Trophoblast cell (in vitro differentiated cells and primary cell): ENCODE measurements around the gene RNU7-1.

Source experiments
- DNase-seq, 2 donors: peaks; one replicate each; pipeline ENCODE4 v3.0.0-alpha.2; 2016
- H2AFZ ChIP-seq: 2 replicates; pipeline ENCODE4 v1.6.1; 2013; ENCODE audit warnings: low read length, moderate library complexity, mild to moderate bottlenecking; ENCODE audit not compliant: insufficient read depth, poor library complexity
- H2AK5ac ChIP-seq: 2 replicates; pipeline ENCODE4 v1.6.1; 2013; ENCODE audit warnings: mild to moderate bottlenecking, low read length
- H2BK120ac ChIP-seq: 2 replicates; pipeline ENCODE4 v1.6.1; 2013; ENCODE audit warnings: low read length, mild to moderate bottlenecking, moderate library complexity; ENCODE audit not compliant: insufficient read depth, poor library complexity
- H2BK12ac ChIP-seq: 2 replicates; pipeline ENCODE4 v1.6.1; 2013; ENCODE audit warnings: mild to moderate bottlenecking, low read length, moderate library complexity
- H2BK5ac ChIP-seq: 2 replicates; pipeline ENCODE4 v1.6.1; 2013; ENCODE audit warnings: low read length, low read depth, moderate library complexity, mild to moderate bottlenecking; ENCODE audit not compliant: poor library complexity
- H3K14ac ChIP-seq: 2 replicates; pipeline ENCODE4 v1.6.1; 2013; ENCODE audit warnings: mild to moderate bottlenecking, low read length
- H3K18ac ChIP-seq: 2 replicates; pipeline ENCODE4 v1.6.1; 2013; ENCODE audit warnings: mild to moderate bottlenecking, low read length
- H3K23ac ChIP-seq: 2 replicates; pipeline ENCODE4 v1.6.1; 2013; ENCODE audit warnings: low read length
- H3K27ac ChIP-seq: 2 replicates; pipeline ENCODE4 v1.5.1; 2013; ENCODE audit warnings: low read depth, mild to moderate bottlenecking, inconsistent platforms, low read length, moderate library complexity
- H3K27me3 ChIP-seq: 2 replicates; pipeline ENCODE4 v1.6.1; 2013; ENCODE audit warnings: inconsistent platforms, mild to moderate bottlenecking, low read length, moderate library complexity; ENCODE audit not compliant: insufficient read depth
- H3K36me3 ChIP-seq, 2 experiments: 1 replicate in 1 of 2; 2 replicates in 1 of 2; pipeline ENCODE4 v1.6.1; 2013; ENCODE audit warnings: low read length in 2 of 2, mild to moderate bottlenecking in 2 of 2, moderate library complexity in 1 of 2; ENCODE audit not compliant: insufficient read depth in 2 of 2, control insufficient read depth in 1 of 2
- H3K4ac ChIP-seq: 2 replicates; pipeline ENCODE4 v1.6.1; 2013; ENCODE audit warnings: low read depth, mild to moderate bottlenecking, low read length, moderate library complexity
- H3K4me1 ChIP-seq, 2 experiments: 1 replicate in 1 of 2; 2 replicates in 1 of 2; pipeline ENCODE4 v1.6.1; 2013; ENCODE audit warnings: low read length in 2 of 2, mild to moderate bottlenecking in 2 of 2, moderate library complexity in 1 of 2; ENCODE audit not compliant: insufficient read depth in 2 of 2, control insufficient read depth in 1 of 2
- H3K4me2 ChIP-seq: 2 replicates; pipeline ENCODE4 v1.6.1; 2013; ENCODE audit warnings: inconsistent platforms, mild to moderate bottlenecking, low read length, moderate library complexity
- H3K4me3 ChIP-seq: 2 replicates; pipeline ENCODE4 v1.5.1; 2013; ENCODE audit warnings: mild to moderate bottlenecking, low read depth, low read length, inconsistent platforms
- H3K79me1 ChIP-seq: one replicate; pipeline ENCODE4 v1.6.1; 2013; ENCODE audit warnings: low read length
- H3K79me2 ChIP-seq: 2 replicates; pipeline ENCODE4 v1.6.1; 2013; ENCODE audit warnings: low read length, mild to moderate bottlenecking; ENCODE audit not compliant: control insufficient read depth, insufficient read depth, poor library complexity
- H3K9ac ChIP-seq: 2 replicates; pipeline ENCODE4 v1.6.1; 2013; ENCODE audit warnings: mild to moderate bottlenecking, low read length
- H3K9me3 ChIP-seq: 2 replicates; pipeline ENCODE4 v1.6.1; 2013; ENCODE audit warnings: low read depth, mild to moderate bottlenecking, control low read depth, inconsistent platforms, low read length; ENCODE audit not compliant: insufficient read depth
- H4K12ac ChIP-seq: 2 replicates; pipeline ENCODE4 v1.6.1; 2013; ENCODE audit warnings: low read depth, mild to moderate bottlenecking, low read length, moderate library complexity
- H4K8ac ChIP-seq: 2 replicates; pipeline ENCODE4 v1.6.1; 2013; ENCODE audit warnings: low read depth, mild to moderate bottlenecking, low read length, moderate library complexity
- H4K91ac ChIP-seq: one replicate; pipeline ENCODE4 v1.6.1; 2013; ENCODE audit warnings: low read depth, mild to moderate bottlenecking, low read length, moderate library complexity
- WGBS: extraction: QIAGEN DNeasy Blood & Tissue Kit; methylation state at CpG from one replicate; pipeline ENCODE4 v1.1.7; 2013; ENCODE audit warnings: missing lambda C conversion rate; ENCODE audit not compliant: insufficient read length, insufficient coverage; ENCODE audit errors: extremely low coverage; 5-methylcytosine and 5-hydroxymethylcytosine counted together

The RNU7-1 gene

GRCh38 chr12:6946920-6947374 is 3.3 kb downstream of the RNU7-1 start:
- peaks cover 15% of the 10 kb centered on the region for H3K79me1 ChIP-seq
- H2AK5ac ChIP-seq, result peak overlapping the region; percentile 1
- peak overlapping the region; percentile 64 for H2AFZ ChIP-seq
- no peaks in the 10 kb centered on the region for H3K27me3 ChIP-seq
- DNase-seq, result no peak
- WGBS, result no CpG with 5 or more reads among the region's 8 CpGs
- peak overlapping the region; percentile 47 for H3K14ac ChIP-seq
- peak overlapping the region; percentile 8 for H3K4ac ChIP-seq
- H2BK120ac ChIP-seq, result peak overlapping the region; percentile 7
- H3K27ac ChIP-seq, result no peak overlapping the region
- H3K9ac ChIP-seq, result no peak overlapping the region
- H2BK5ac ChIP-seq, result peak overlapping the region; percentile 28
- H4K91ac ChIP-seq, result peak overlapping the region; percentile 48
- H3K4me2 ChIP-seq, result peak overlapping the region; percentile 78
- H3K9me3 ChIP-seq, result peaks cover 2% of the 10 kb centered on the region
- peak overlapping the region; percentile 89 for H4K8ac ChIP-seq
- peaks cover 2% of the 10 kb centered on the region for H3K79me2 ChIP-seq
- peak overlapping the region; percentile 28 for H3K18ac ChIP-seq
- no peak overlapping the region for H2BK12ac ChIP-seq
- H3K4me1 ChIP-seq, result peaks cover 17 to 19% of the 10 kb centered on the region in 2 experiments
- no peaks in the 10 kb centered on the region for H3K36me3 ChIP-seq
- H4K12ac ChIP-seq, result peak overlapping the region; percentile 84
- no peak overlapping the region for H3K23ac ChIP-seq
- H3K4me3 ChIP-seq, result peak overlapping the region; percentile 73

- H3K79me2 ChIP-seq, result peaks cover 2% of the 10 kb centered on the region
- no peak overlapping the region for H3K4me2 ChIP-seq
- peaks cover 15% of the 10 kb centered on the region for H3K79me1 ChIP-seq
- no peak overlapping the region for H3K23ac ChIP-seq
- no peak overlapping the region for H3K18ac ChIP-seq
- no peak overlapping the region for H3K4ac ChIP-seq
- H2AK5ac ChIP-seq, result no peak overlapping the region
- no peaks in the 10 kb centered on the region for H3K9me3 ChIP-seq
- no peak overlapping the region for H2BK5ac ChIP-seq
- WGBS, result no CpG with 5 or more reads among the region's 8 CpGs
- H3K27me3 ChIP-seq, result no peaks in the 10 kb centered on the region
- no peak overlapping the region for H2AFZ ChIP-seq
- no peak overlapping the region for H4K91ac ChIP-seq
- H3K36me3 ChIP-seq, result no peaks in the 10 kb centered on the region
- DNase-seq, result no peak
- H3K14ac ChIP-seq, result no peak overlapping the region
- H3K4me3 ChIP-seq, result no peak overlapping the region
- no peak overlapping the region for H2BK12ac ChIP-seq
- no peak overlapping the region for H3K9ac ChIP-seq
- H3K27ac ChIP-seq, result no peak overlapping the region
- peaks cover 15 to 19% of the 10 kb centered on the region in 2 experiments for H3K4me1 ChIP-seq
- H2BK120ac ChIP-seq, result no peak overlapping the region
- H4K12ac ChIP-seq, result no peak overlapping the region
- no peak overlapping the region for H4K8ac ChIP-seq
These were observed 4.0 kb downstream of the RNU7-1 start for GRCh38 chr12:6947615-6948014.

- Histone ChIP-seq H3K27me3 (no peaks in the 10 kb centered on the region), H3K9me3 (no peaks in the 10 kb centered on the region), H3K18ac (no peak overlapping the region), H3K27ac (no peak overlapping the region), H2AFZ (no peak overlapping the region), H3K79me2 (peaks cover 2% of the 10 kb centered on the region), H4K12ac (no peak overlapping the region), H3K23ac (no peak overlapping the region), H2AK5ac (no peak overlapping the region), H3K14ac (no peak overlapping the region), H2BK120ac (no peak overlapping the region), H3K4me1 (peaks cover 15 to 19% of the 10 kb centered on the region in 2 experiments), H3K79me1 (peaks cover 14% of the 10 kb centered on the region), H4K8ac (no peak overlapping the region), H3K9ac (no peak overlapping the region), H2BK5ac (no peak overlapping the region), H4K91ac (no peak overlapping the region), H3K4me2 (no peak overlapping the region), H3K4ac (no peak overlapping the region), H3K36me3 (no peaks in the 10 kb centered on the region), H2BK12ac (no peak overlapping the region), H3K4me3 (no peak overlapping the region)
- no CpG with 5 or more reads among the region's 15 CpGs for WGBS
- DNase-seq, result no peak
These were observed 5.4 kb downstream of the RNU7-1 start for GRCh38 chr12:6948873-6949594.

- H3K4me1 ChIP-seq, result peaks cover 13 to 17% of the 10 kb centered on the region in 2 experiments
- no peak overlapping the region for H3K9ac ChIP-seq
- no peaks in the 10 kb centered on the region for H3K27me3 ChIP-seq
- no peaks in the 10 kb centered on the region for H3K9me3 ChIP-seq
- no peak overlapping the region for H2BK120ac ChIP-seq
- H4K8ac ChIP-seq, result no peak overlapping the region
- no peak overlapping the region for H3K27ac ChIP-seq
- no peaks in the 10 kb centered on the region for H3K36me3 ChIP-seq
- H2AK5ac ChIP-seq, result no peak overlapping the region
- H2BK12ac ChIP-seq, result no peak overlapping the region
- no peak overlapping the region for H3K4me3 ChIP-seq
- no peak overlapping the region for H4K91ac ChIP-seq
- peaks cover 10% of the 10 kb centered on the region for H3K79me1 ChIP-seq
- H2BK5ac ChIP-seq, result no peak overlapping the region
- peak in 1 of 2 donors; percentile 28 for DNase-seq
- no peak overlapping the region for H2AFZ ChIP-seq
- no peak overlapping the region for H3K14ac ChIP-seq
- no peak overlapping the region for H3K4me2 ChIP-seq
- H3K23ac ChIP-seq, result no peak overlapping the region
- H4K12ac ChIP-seq, result no peak overlapping the region
- no peak overlapping the region for H3K18ac ChIP-seq
- no peaks in the 10 kb centered on the region for H3K79me2 ChIP-seq
- WGBS, result no CpG with 5 or more reads among the region's 1 CpG
- H3K4ac ChIP-seq, result no peak overlapping the region
These were observed 6.8 kb downstream of the RNU7-1 start for GRCh38 chr12:6950401-6950801.
